MM.1S (cell line): ENCODE results near the gene TTLL11.

ENCODE experiments used
- DNase-seq: peaks from one replicate; pipeline ENCODE4 v3.0.0-alpha.2; 2015
- H2AFZ ChIP-seq: fragments of 300-600 bp; sonication (generic); 2 replicates; pipeline ENCODE4 v1.6.0; 2016; ENCODE audit warnings: antibody characterized with exemption, low read length
- H3F3A ChIP-seq: fragments of 300-600 bp; sonication (generic); 2 replicates; pipeline ENCODE4 v1.6.1; 2016; ENCODE audit warnings: mild to moderate bottlenecking, antibody characterized with exemption, low read length, moderate library complexity, mixed read lengths; ENCODE audit not compliant: insufficient read depth
- H3K27ac ChIP-seq: fragments of 300-600 bp; sonication (generic); 2 replicates; pipeline ENCODE4 v1.5.1; 2016; ENCODE audit warnings: mild to moderate bottlenecking, low read length
- H3K27me3 ChIP-seq: fragments of 300-600 bp; sonication (generic); replicated peaks from 2 replicates; pipeline ENCODE4 v1.6.0; 2016; ENCODE audit warnings: low read length; ENCODE audit not compliant: insufficient read depth
- H3K36me3 ChIP-seq: fragments of 300-600 bp; sonication (generic); replicated peaks from 2 replicates; pipeline ENCODE4 v1.6.1; 2016; ENCODE audit warnings: mild to moderate bottlenecking, low read length, mixed read lengths; ENCODE audit not compliant: insufficient read depth
- H3K4me1 ChIP-seq: fragments of 300-600 bp; sonication (generic); 2 replicates; pipeline ENCODE4 v1.6.1; 2016; ENCODE audit warnings: low read length, mixed read lengths
- H3K4me2 ChIP-seq: fragments of 300-600 bp; sonication (generic); 2 replicates; pipeline ENCODE4 v1.6.0; 2016; ENCODE audit warnings: low read depth, low read length
- H3K4me3 ChIP-seq: fragments of 300-600 bp; sonication (generic); 2 replicates; pipeline ENCODE4 v1.5.1; 2016; ENCODE audit warnings: low read length, mixed read lengths
- H3K79me2 ChIP-seq: fragments of 300-600 bp; sonication (generic); 2 replicates; pipeline ENCODE4 v1.6.1; 2016; ENCODE audit warnings: mixed run types, low read length, mixed read lengths
- H3K9ac ChIP-seq: fragments of 300-600 bp; sonication (generic); 2 replicates; pipeline ENCODE4 v1.6.1; 2016; ENCODE audit warnings: low read length, mixed read lengths
- H3K9me2 ChIP-seq: fragments of 300-600 bp; sonication (generic); replicated peaks from 2 replicates; pipeline ENCODE4 v1.6.1; 2016; ENCODE audit warnings: mild to moderate bottlenecking, low read length, mixed read lengths; ENCODE audit not compliant: insufficient read depth
- H3K9me3 ChIP-seq: fragments of 300-600 bp; sonication (generic); replicated peaks from 2 replicates; pipeline ENCODE4 v1.6.1; 2016; ENCODE audit warnings: mild to moderate bottlenecking, low read length, mixed read lengths; ENCODE audit not compliant: insufficient read depth
- H4K20me1 ChIP-seq: fragments of 300-600 bp; sonication (generic); 2 replicates; pipeline ENCODE4 v1.6.1; 2016; ENCODE audit warnings: mild to moderate bottlenecking, low read length, moderate library complexity, mixed read lengths; ENCODE audit not compliant: insufficient read depth
- EZH2 ChIP-seq: fragments of 300-600 bp; sonication (generic); optimal IDR thresholded peaks from 2 replicates; pipeline ENCODE3; 2017; ENCODE audit warnings: low read depth, mild to moderate bottlenecking, antibody characterized with exemption, low read length, mixed read lengths
- EZH2phosphoT487 ChIP-seq: fragments of 300-600 bp; sonication (generic); IDR thresholded peaks from 2 replicates; pipeline ENCODE4 v1.6.1; 2018; ENCODE audit warnings: antibody characterized with exemption, low read length
- TF ChIP-seq, protein P1 (sequence below): fragments of 300-600 bp; sonication (generic); IDR thresholded peaks from 2 replicates; pipeline ENCODE4 v1.5.1; 2016; ENCODE audit warnings: antibody characterized with exemption, low read length, mixed read lengths

Gene TTLL11

DNA sequence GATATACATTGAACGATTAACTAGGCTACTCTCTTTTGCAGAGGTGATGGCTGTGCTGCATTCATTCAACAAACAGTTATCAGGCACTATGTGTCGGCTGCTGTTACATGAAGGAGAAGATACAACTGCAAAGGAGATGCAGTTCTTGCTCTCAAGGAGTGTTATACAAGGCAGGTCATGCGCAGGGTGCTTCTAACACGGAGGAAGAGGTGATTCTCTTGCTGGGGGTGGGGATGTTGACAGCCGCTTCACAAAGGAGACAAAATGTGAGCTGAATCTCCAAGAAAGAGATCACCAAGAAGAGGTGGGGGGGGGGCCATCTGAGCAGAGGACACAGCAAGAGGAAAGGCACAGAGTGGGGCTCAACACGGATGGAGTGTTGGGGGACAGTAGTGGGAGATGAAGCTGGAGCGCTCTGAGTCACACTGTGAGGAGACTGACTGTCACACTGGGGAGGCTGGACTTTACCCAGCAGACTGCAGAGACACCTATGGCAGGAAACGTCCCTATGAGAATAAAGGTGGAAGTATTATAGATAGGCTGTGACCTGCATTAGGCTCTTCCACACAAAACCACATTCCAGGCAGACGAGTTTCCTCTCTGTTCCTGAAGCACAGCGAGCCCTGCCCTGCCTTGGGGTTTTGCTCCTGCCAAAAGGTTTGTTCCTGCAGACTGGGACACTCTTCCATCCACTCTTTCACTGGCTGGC is 45.6 kb upstream of the TTLL11 start:
- H3K27ac ChIP-seq, result no peak overlapping the region

GRCh38 chr9:122135529-122135859 is 42.4 kb upstream of the TTLL11 start:
- no peaks in the 10 kb centered on the region for H3K79me2 ChIP-seq
- no peaks in the 10 kb centered on the region for H3K27me3 ChIP-seq
- TF ChIP-seq, protein P1, sequence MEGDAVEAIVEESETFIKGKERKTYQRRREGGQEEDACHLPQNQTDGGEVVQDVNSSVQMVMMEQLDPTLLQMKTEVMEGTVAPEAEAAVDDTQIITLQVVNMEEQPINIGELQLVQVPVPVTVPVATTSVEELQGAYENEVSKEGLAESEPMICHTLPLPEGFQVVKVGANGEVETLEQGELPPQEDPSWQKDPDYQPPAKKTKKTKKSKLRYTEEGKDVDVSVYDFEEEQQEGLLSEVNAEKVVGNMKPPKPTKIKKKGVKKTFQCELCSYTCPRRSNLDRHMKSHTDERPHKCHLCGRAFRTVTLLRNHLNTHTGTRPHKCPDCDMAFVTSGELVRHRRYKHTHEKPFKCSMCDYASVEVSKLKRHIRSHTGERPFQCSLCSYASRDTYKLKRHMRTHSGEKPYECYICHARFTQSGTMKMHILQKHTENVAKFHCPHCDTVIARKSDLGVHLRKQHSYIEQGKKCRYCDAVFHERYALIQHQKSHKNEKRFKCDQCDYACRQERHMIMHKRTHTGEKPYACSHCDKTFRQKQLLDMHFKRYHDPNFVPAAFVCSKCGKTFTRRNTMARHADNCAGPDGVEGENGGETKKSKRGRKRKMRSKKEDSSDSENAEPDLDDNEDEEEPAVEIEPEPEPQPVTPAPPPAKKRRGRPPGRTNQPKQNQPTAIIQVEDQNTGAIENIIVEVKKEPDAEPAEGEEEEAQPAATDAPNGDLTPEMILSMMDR, result no peak
- TF ChIP-seq EZH2phosphoT487, result no peak
- TF ChIP-seq EZH2, result no peak
- no peaks in the 10 kb centered on the region for H3K36me3 ChIP-seq
- H3K4me2 ChIP-seq, result no peak overlapping the region
- no peak overlapping the region for H3K9ac ChIP-seq
- no peaks in the 10 kb centered on the region for H3K4me1 ChIP-seq
- DNase-seq, result no peak
- no peaks in the 10 kb centered on the region for H4K20me1 ChIP-seq
- H3F3A ChIP-seq, result no peaks in the 10 kb centered on the region
- H3K27ac ChIP-seq, result no peak overlapping the region
- no peaks in the 10 kb centered on the region for H3K9me2 ChIP-seq
- no peaks in the 10 kb centered on the region for H3K9me3 ChIP-seq
- H3K4me3 ChIP-seq, result no peak overlapping the region
- H2AFZ ChIP-seq, result no peak overlapping the region

More for the DNA sequence above, 45.6 kb upstream of the TTLL11 start:
- H2AFZ ChIP-seq, result no peak overlapping the region
- TF ChIP-seq EZH2, result no peak
- no peak for TF ChIP-seq EZH2phosphoT487
- TF ChIP-seq, protein P1, result no peak
- no peak overlapping the region for H3K9ac ChIP-seq
- no peaks in the 10 kb centered on the region for H4K20me1 ChIP-seq
- H3K27me3 ChIP-seq, result no peaks in the 10 kb centered on the region
- H3K9me2 ChIP-seq, result no peaks in the 10 kb centered on the region
- no peaks in the 10 kb centered on the region for H3K4me1 ChIP-seq
- H3K79me2 ChIP-seq, result no peaks in the 10 kb centered on the region
- no peaks in the 10 kb centered on the region for H3F3A ChIP-seq
- H3K9me3 ChIP-seq, result no peaks in the 10 kb centered on the region
- no peak overlapping the region for H3K4me3 ChIP-seq
- DNase-seq, result no peak
- H3K36me3 ChIP-seq, result no peaks in the 10 kb centered on the region
- no peak overlapping the region for H3K4me2 ChIP-seq

DNA sequence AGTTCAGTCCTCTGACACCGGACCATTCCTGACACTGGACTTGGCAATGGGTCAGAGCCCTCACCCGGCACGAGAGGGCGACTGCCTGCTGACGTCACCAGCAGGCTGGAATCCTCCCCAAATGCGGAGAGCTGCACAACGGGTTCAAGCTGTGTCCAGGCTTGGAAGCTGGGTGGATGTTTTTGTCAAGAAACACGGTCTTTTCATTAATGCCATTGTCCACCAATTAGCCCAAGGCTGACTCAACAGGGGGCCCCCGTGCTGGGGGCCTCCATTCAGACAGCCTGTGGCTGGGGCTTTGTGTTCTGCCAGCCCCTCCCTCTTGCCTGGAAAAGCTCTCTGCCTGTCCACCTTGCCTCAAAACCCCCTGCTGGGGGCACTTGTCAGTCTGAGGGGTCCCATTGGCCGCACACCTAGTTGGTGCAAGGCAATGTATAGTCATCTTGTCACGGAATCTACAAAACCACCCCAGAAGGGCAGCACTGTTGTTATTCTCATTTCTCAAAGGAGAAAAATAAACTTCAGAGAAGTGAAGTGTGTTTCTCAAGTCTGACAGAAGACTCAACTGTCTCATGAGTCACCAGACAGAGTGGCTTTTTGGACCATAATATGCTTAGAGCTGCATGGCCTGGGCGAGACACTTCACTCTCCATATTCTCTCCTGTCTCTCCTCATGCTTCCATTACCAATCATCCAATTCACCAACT is 41.9 kb upstream of the TTLL11 start:
- H3F3A ChIP-seq, result no peaks in the 10 kb centered on the region
- H3K4me3 ChIP-seq, result no peak overlapping the region
- no peak overlapping the region for H3K27ac ChIP-seq
- no peaks in the 10 kb centered on the region for H4K20me1 ChIP-seq
- DNase-seq, result no peak
- H3K4me2 ChIP-seq, result no peak overlapping the region
- H3K9me3 ChIP-seq, result no peaks in the 10 kb centered on the region
- H3K4me1 ChIP-seq, result no peaks in the 10 kb centered on the region
- no peak overlapping the region for H3K9ac ChIP-seq
- TF ChIP-seq, protein P1, result no peak
- no peak for TF ChIP-seq EZH2phosphoT487
- TF ChIP-seq EZH2, result no peak
- H3K79me2 ChIP-seq, result no peaks in the 10 kb centered on the region
- H3K9me2 ChIP-seq, result no peaks in the 10 kb centered on the region
- no peaks in the 10 kb centered on the region for H3K27me3 ChIP-seq
- no peak overlapping the region for H2AFZ ChIP-seq
- no peaks in the 10 kb centered on the region for H3K36me3 ChIP-seq
